Measurements from ENCODE around the gene PHYH.

DNA sequence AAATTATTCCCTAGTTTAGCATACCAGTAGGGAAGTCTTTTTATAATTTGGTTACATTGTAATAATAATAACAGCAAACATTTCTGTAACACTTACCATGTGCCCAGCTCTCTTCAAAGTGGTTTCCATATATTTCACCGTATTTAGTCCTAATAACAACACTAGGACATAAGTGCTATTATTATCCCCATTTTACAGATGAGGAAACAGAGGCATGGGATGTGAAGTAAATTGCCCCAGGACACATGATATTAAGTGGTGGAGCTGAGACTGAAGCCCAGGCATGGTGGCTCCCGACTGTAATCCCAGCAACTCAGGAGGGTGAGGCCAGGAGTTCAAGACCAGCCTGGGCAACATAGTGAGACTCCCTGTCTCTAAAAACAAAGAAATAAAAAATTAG is 5.1 kb downstream of the PHYH start:
- TF ChIP-seq CTCF (IDR thresholded peaks at IDR 0.05) (no peak), POLR2A (IDR thresholded peaks at IDR 0.05) (no peak)
